K562 (cell line): Measurements from ENCODE around the gene ZNF467. TPM values are rescaled to one million over a fixed set of nuclear protein-coding genes. Genes with fewer than 3 reads are reported as not detected.

Experiments
- CBX8 ChIP-seq: fragments of 200-600 bp; sonication (generic); IDR thresholded peaks from 2 replicates; pipeline ENCODE4 v1.6.1; 2012; ENCODE audit warnings: borderline replicate concordance, mixed run types, low read depth, mild to moderate bottlenecking, moderate library complexity, mixed read lengths, low read length, control low read depth, inconsistent platforms; ENCODE audit not compliant: poor library complexity, severe bottlenecking; ENCODE audit errors: extremely low read depth
- CSDE1 ChIP-seq, 2 experiments: fragments of 450-650 bp; IDR thresholded peaks; 2 replicates each; pipeline ENCODE4 v1.6.1; 2016; ENCODE audit warnings: mild to moderate bottlenecking in 1 of 2
- EP400 ChIP-seq: fragments of 450-650 bp; IDR thresholded peaks from 2 replicates; pipeline ENCODE4 v1.6.1; 2017; ENCODE audit warnings: antibody characterized with exemption, mild to moderate bottlenecking, moderate library complexity
- ETV5 ChIP-seq: sonication (generic); formaldehyde crosslinking; IDR thresholded peaks from 2 replicates; pipeline ENCODE4 v1.4.0; 2020; ENCODE audit warnings: low read depth, mild to moderate bottlenecking, missing genetic modification reagents
- FOXJ2 ChIP-seq: fragments of 200-800 bp; sonication (Bioruptor generic); IDR thresholded peaks from 2 replicates; pipeline ENCODE4 v1.6.1; 2016; ENCODE audit warnings: missing genetic modification characterization, missing compliant biosample characterization
- GABPB1 ChIP-seq: sonication (generic); formaldehyde crosslinking; IDR thresholded peaks from 2 replicates; pipeline ENCODE4 v1.8.0; 2022; ENCODE audit warnings: mild to moderate bottlenecking, missing genetic modification reagents
- HMG20B ChIP-seq: fragments of 250-450 bp; sonication (Bioruptor Pico); IDR thresholded peaks from 2 replicates; pipeline ENCODE4 v1.5.0; 2021; ENCODE audit warnings: mild to moderate bottlenecking
- KAT8 ChIP-seq: fragments of 450-650 bp; IDR thresholded peaks from 2 replicates; pipeline ENCODE4 v1.6.1; 2016; ENCODE audit warnings: low read depth, mild to moderate bottlenecking
- NCOA2 ChIP-seq, 2 experiments: fragments of 450-650 bp; IDR thresholded peaks; 2 replicates each; pipeline ENCODE4 v1.6.1; 2018; ENCODE audit warnings: mild to moderate bottlenecking in 2 of 2, moderate library complexity in 1 of 2; ENCODE audit not compliant: partially characterized antibody in 2 of 2
- NFIC ChIP-seq: fragments of 450-650 bp; IDR thresholded peaks from 2 replicates; pipeline ENCODE4 v1.6.1; 2017; ENCODE audit warnings: mild to moderate bottlenecking, inconsistent platforms
- TCF3 ChIP-seq: sonication (generic); formaldehyde crosslinking; IDR thresholded peaks from 2 replicates; pipeline ENCODE4 v1.4.0; 2020; ENCODE audit warnings: mild to moderate bottlenecking, missing genetic modification reagents
- ZNF589 ChIP-seq: fragments of 200-800 bp; sonication (Bioruptor generic); IDR thresholded peaks from 2 replicates; pipeline ENCODE4 v1.6.1; 2016; ENCODE audit warnings: low read depth, missing genetic modification characterization, missing compliant biosample characterization
- polyA plus RNA-seq, 8 experiments: library from polyadenylated mRNA; depleted of rRNA in 4 of 8; stranded (reverse) in 5 of 8; unstranded in 3 of 8; fragments of >200 nt; fragmentation: Nextera tagmentation in 2 of 8; fragmentation: Illumina TruSeq in 1 of 8; extraction: Ambion mirVana in 2 of 8; extraction: Trizol in 1 of 8; gene quantifications; 2 replicates each; pipeline versions ENCODE4 v1.2.1 to v1.2.3, GENCODE V29; 2011 to 2014; ENCODE audit warnings: inconsistent platforms in 1 of 8, missing spikeins in 1 of 8
- total RNA-seq, 7 experiments: library from RNA; depleted of rRNA in 6 of 7; stranded (reverse); fragments of >200 nt in 6 of 7; fragmentation: Illumina TruSeq in 2 of 7; extraction: Trizol in 2 of 7; gene quantifications; 2 replicates each; pipeline versions ENCODE4 v1.2.1 to v1.2.3, GENCODE V29; 2011 to 2021; ENCODE audit warnings: low replicate concordance in 1 of 7
- TF ChIP-seq, protein P1 (sequence below): fragments of 450-650 bp; IDR thresholded peaks from 2 replicates; pipeline ENCODE4 v1.7.1; 2018; ENCODE audit warnings: mild to moderate bottlenecking, low read depth; ENCODE audit not compliant: partially characterized antibody
- TF ChIP-seq, protein P2 (sequence below): fragments of 450-650 bp; IDR thresholded peaks from 2 replicates; pipeline ENCODE4 v1.7.0; 2016; ENCODE audit warnings: borderline replicate concordance
- TF ChIP-seq, protein P3 (sequence below): sonication (generic); formaldehyde crosslinking; IDR thresholded peaks from 2 replicates; pipeline ENCODE4 v1.8.0; 2023; ENCODE audit warnings: mild to moderate bottlenecking, missing genetic modification reagents
- TF ChIP-seq, protein P4 (sequence below), 3 experiments: fragments of 200-800 bp in 1 of 3; sonication (Bioruptor generic) in 1 of 3; sonication (generic) in 1 of 3; formaldehyde crosslinking in 1 of 3; IDR thresholded peaks; 2 replicates each; pipeline versions ENCODE4 v1.6.1 to v1.8.0; 2016 to 2022; ENCODE audit warnings: mild to moderate bottlenecking in 2 of 3, missing compliant biosample characterization in 2 of 3, missing genetic modification characterization in 2 of 3, missing genetic modification reagents in 1 of 3
- TF ChIP-seq, protein P5 (sequence below): sonication (generic); formaldehyde crosslinking; IDR thresholded peaks from 2 replicates; pipeline ENCODE4 v1.8.1; 2022; ENCODE audit warnings: missing genetic modification reagents

Gene ZNF467
- total and polyA plus RNA-seq, 9 of the 15 experiments (the other 6 are each of a cell fraction or from before 2014, with no cell fraction given) = 0.32 to 14.2 (median 1.7) TPM

DNA sequence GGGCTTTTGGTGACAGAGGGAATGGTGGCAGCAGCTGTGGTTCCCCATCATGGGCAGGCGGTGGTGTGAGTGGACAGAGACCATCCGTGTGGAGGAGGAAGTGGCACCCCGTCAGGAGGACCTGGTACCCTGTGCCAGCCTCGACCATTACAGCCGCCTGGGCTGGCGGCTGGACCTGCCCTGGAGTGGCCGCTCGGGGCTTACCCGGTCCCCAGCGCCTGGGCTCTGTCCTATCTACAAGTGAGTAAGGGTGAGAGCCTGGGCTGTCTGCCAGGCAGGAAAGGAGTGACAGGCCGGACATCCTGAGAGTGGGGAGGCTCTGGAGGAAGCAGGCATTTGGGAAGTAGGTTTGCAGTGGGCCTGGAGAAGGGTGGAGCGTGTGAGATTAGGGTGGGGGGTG is 2.9 kb upstream of the ZNF467 start (continued):
- TF ChIP-seq, protein P1, sequence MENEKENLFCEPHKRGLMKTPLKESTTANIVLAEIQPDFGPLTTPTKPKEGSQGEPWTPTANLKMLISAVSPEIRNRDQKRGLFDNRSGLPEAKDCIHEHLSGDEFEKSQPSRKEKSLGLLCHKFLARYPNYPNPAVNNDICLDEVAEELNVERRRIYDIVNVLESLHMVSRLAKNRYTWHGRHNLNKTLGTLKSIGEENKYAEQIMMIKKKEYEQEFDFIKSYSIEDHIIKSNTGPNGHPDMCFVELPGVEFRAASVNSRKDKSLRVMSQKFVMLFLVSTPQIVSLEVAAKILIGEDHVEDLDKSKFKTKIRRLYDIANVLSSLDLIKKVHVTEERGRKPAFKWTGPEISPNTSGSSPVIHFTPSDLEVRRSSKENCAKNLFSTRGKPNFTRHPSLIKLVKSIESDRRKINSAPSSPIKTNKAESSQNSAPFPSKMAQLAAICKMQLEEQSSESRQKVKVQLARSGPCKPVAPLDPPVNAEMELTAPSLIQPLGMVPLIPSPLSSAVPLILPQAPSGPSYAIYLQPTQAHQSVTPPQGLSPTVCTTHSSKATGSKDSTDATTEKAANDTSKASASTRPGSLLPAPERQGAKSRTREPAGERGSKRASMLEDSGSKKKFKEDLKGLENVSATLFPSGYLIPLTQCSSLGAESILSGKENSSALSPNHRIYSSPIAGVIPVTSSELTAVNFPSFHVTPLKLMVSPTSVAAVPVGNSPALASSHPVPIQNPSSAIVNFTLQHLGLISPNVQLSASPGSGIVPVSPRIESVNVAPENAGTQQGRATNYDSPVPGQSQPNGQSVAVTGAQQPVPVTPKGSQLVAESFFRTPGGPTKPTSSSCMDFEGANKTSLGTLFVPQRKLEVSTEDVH = no peak
- TF ChIP-seq NCOA2 (IDR thresholded peaks at IDR 0.05; ENCODE audit: partially characterized antibody in 2 of 2) (no peak), CSDE1 (IDR thresholded peaks at IDR 0.05) (no peak), KAT8 (no peak), NFIC (peak; percentile 88), TCF3 (CRISPR knock-in tag) (no peak), ETV5 (CRISPR knock-in tag) (no peak; the same call in 1 of the 2 replicates), HMG20B (CRISPR knock-in tag) (no peak), ZNF589 (peak; percentile 58; the same call in 1 of the 2 replicates), CBX8 (no peak), FOXJ2 (tag) (no peak), EP400 (no peak), GABPB1 (CRISPR knock-in tag) (peak; percentile 43; the same call in 1 of the 2 replicates)
- TF ChIP-seq, protein P2, sequence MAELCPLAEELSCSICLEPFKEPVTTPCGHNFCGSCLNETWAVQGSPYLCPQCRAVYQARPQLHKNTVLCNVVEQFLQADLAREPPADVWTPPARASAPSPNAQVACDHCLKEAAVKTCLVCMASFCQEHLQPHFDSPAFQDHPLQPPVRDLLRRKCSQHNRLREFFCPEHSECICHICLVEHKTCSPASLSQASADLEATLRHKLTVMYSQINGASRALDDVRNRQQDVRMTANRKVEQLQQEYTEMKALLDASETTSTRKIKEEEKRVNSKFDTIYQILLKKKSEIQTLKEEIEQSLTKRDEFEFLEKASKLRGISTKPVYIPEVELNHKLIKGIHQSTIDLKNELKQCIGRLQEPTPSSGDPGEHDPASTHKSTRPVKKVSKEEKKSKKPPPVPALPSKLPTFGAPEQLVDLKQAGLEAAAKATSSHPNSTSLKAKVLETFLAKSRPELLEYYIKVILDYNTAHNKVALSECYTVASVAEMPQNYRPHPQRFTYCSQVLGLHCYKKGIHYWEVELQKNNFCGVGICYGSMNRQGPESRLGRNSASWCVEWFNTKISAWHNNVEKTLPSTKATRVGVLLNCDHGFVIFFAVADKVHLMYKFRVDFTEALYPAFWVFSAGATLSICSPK = no peak
- TF ChIP-seq, protein P3, sequence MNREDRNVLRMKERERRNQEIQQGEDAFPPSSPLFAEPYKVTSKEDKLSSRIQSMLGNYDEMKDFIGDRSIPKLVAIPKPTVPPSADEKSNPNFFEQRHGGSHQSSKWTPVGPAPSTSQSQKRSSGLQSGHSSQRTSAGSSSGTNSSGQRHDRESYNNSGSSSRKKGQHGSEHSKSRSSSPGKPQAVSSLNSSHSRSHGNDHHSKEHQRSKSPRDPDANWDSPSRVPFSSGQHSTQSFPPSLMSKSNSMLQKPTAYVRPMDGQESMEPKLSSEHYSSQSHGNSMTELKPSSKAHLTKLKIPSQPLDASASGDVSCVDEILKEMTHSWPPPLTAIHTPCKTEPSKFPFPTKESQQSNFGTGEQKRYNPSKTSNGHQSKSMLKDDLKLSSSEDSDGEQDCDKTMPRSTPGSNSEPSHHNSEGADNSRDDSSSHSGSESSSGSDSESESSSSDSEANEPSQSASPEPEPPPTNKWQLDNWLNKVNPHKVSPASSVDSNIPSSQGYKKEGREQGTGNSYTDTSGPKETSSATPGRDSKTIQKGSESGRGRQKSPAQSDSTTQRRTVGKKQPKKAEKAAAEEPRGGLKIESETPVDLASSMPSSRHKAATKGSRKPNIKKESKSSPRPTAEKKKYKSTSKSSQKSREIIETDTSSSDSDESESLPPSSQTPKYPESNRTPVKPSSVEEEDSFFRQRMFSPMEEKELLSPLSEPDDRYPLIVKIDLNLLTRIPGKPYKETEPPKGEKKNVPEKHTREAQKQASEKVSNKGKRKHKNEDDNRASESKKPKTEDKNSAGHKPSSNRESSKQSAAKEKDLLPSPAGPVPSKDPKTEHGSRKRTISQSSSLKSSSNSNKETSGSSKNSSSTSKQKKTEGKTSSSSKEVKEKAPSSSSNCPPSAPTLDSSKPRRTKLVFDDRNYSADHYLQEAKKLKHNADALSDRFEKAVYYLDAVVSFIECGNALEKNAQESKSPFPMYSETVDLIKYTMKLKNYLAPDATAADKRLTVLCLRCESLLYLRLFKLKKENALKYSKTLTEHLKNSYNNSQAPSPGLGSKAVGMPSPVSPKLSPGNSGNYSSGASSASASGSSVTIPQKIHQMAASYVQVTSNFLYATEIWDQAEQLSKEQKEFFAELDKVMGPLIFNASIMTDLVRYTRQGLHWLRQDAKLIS (CRISPR knock-in tag) = no peak
- TF ChIP-seq, protein P4, sequence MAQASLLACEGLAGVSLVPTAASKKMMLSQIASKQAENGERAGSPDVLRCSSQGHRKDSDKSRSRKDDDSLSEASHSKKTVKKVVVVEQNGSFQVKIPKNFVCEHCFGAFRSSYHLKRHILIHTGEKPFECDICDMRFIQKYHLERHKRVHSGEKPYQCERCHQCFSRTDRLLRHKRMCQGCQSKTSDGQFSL (CRISPR knock-in tag; IDR thresholded peaks at IDR 0.05) = no peak
- TF ChIP-seq, protein P4 (tag; IDR thresholded peaks at IDR 0.05) = no peak
- TF ChIP-seq, protein P5, sequence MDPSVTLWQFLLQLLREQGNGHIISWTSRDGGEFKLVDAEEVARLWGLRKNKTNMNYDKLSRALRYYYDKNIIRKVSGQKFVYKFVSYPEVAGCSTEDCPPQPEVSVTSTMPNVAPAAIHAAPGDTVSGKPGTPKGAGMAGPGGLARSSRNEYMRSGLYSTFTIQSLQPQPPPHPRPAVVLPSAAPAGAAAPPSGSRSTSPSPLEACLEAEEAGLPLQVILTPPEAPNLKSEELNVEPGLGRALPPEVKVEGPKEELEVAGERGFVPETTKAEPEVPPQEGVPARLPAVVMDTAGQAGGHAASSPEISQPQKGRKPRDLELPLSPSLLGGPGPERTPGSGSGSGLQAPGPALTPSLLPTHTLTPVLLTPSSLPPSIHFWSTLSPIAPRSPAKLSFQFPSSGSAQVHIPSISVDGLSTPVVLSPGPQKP (CRISPR knock-in tag) = no peak
